Muscle layer of duodenum (tissue), 2 donors: ENCODE measurements around the gene GSTP1.

Experiments used
- H3K27ac ChIP-seq: one replicate; pipeline ENCODE4 v1.7.0; 2013; ENCODE audit warnings: mild to moderate bottlenecking, low read length
- H3K27me3 ChIP-seq: one replicate; pipeline ENCODE4 v1.7.0; 2013; ENCODE audit warnings: low read depth, mild to moderate bottlenecking, control low read depth, low read length
- H3K36me3 ChIP-seq, 2 donors: one replicate each; pipeline ENCODE4 v1.7.0; 2013; ENCODE audit warnings: low read length in 2 of 2, control low read depth in 1 of 2, mild to moderate bottlenecking in 1 of 2; ENCODE audit not compliant: insufficient read depth in 2 of 2, control insufficient read depth in 1 of 2
- H3K4me1 ChIP-seq, 2 donors: one replicate each; pipeline ENCODE4 v1.7.0; 2013; ENCODE audit warnings: low read length in 2 of 2, mild to moderate bottlenecking in 2 of 2, control low read depth in 1 of 2, moderate library complexity in 1 of 2; ENCODE audit not compliant: insufficient read depth in 2 of 2, control insufficient read depth in 1 of 2
- H3K4me3 ChIP-seq, 2 donors: one replicate each; pipeline ENCODE4 v1.7.0; 2013; ENCODE audit warnings: low read length in 2 of 2, low read depth in 1 of 2, mild to moderate bottlenecking in 1 of 2
- H3K9me3 ChIP-seq, 2 donors: one replicate each; pipeline ENCODE4 v1.7.0; 2013; ENCODE audit warnings: low read length in 2 of 2, control low read depth in 1 of 2, mild to moderate bottlenecking in 1 of 2; ENCODE audit not compliant: control insufficient read depth in 1 of 2
- donor health status: healthy.

GSTP1 gene

GRCh38 chr11:67571443-67571842 lies 12.2 kb upstream of the GSTP1 start:
- Histone ChIP-seq H3K9me3 (no peaks in the 10 kb centered on the region), H3K4me1 (no peaks in the 10 kb centered on the region), H3K36me3 (no peaks in the 10 kb centered on the region), H3K27ac (no peak overlapping the region), H3K27me3 (no peaks in the 10 kb centered on the region), H3K4me3 (no peak overlapping the region)

DNA sequence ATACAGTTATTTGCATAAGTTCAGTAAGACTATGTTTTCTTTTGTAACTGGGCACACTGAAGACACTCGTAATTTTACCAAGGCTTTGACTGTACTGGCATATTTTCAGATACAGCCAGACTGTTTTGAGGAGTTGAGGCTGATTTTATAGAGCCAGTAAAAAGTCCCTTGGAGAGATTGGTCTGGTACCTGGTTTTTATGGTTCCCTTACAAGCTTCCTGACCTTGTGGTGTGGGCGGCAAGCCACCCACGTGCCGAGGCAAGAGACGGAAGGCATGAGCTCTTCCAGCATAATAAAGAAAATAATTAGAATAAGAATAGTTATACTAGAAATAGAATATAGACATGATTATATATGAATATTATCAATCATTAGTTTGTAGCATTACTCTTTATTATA lies 11.3 kb upstream of the GSTP1 start:
- H3K4me1 ChIP-seq, result no peaks in the 10 kb centered on the region

GRCh38 chr11:67572747-67573419 lies 10.7 kb upstream of the GSTP1 start:
- Histone ChIP-seq H3K4me1 (no peaks in the 10 kb centered on the region), H3K9me3 (no peaks in the 10 kb centered on the region), H3K27ac (no peak overlapping the region), H3K27me3 (no peaks in the 10 kb centered on the region), H3K4me3 (no peak overlapping the region), H3K36me3 (no peaks in the 10 kb centered on the region)

More for the DNA sequence above, 11.3 kb upstream of the GSTP1 start:
- no peak overlapping the region for H3K27ac ChIP-seq
- no peak overlapping the region for H3K4me3 ChIP-seq
- no peaks in the 10 kb centered on the region for H3K9me3 ChIP-seq
- no peaks in the 10 kb centered on the region for H3K36me3 ChIP-seq
- no peaks in the 10 kb centered on the region for H3K27me3 ChIP-seq

DNA sequence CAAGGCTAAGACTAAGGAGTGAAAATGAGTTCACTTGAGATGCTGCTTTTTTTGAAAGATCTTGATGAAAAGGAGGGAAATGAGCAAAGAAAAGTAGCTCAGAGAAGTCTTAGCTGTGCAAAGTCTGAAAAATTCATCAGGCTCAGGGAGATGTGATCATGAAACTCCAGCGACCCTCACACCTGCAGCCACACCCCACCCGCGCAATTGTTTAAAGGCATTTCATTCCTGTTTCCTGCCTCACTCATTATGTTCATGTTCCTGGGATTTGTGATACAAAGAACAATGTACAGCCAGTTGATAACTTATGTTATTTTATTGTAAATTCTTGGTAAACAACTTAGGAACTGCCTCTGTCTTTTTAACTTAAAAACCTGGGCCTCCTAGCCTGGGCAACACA lies 8.7 kb upstream of the GSTP1 start:
- Histone ChIP-seq H3K4me1 (no peaks in the 10 kb centered on the region), H3K4me3 (no peak overlapping the region), H3K36me3 (no peaks in the 10 kb centered on the region), H3K27ac (no peak overlapping the region), H3K9me3 (no peaks in the 10 kb centered on the region), H3K27me3 (no peaks in the 10 kb centered on the region)

DNA sequence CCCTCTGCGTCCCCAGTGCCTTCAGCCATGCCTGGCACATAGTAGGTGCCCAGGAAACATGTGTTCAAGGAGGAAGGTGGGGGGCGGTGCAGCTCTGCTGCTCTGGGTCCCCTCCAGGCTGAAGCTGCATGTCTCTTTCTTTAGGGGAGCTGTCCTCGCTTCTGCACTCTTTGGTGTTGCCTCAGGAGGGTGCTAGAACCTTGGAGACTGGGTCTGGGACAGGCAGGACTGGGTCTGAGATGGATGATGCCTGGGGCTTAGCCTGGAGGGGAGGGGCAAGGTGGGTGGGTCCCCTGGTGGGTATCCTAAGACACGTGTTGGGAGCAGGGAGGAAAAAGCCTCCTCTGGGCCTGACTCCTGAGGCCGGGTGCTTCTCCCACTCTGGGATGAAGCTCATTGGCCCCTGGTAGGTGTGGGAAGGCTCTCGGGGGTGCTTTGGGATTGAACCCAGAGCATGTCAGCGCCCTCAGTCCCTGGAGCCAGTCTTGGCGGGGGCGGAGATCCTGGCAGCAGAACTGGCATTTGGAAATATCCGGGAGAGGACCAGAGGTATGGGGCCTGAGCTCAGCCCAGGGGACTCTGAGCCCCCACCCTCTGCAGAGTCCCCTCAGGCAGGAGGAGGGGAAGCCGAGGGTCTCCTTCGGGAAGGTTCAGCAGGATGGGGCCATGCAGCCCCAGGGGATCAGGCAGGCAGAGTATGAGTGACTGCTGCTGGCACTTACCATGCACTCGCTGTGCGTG lies 6.7 kb upstream of the GSTP1 start:
- no peaks in the 10 kb centered on the region for H3K9me3 ChIP-seq
- H3K4me3 ChIP-seq, result no peak overlapping the region
- no peak overlapping the region for H3K27ac ChIP-seq
- H3K36me3 ChIP-seq, result no peaks in the 10 kb centered on the region
- H3K27me3 ChIP-seq, result no peaks in the 10 kb centered on the region
- H3K4me1 ChIP-seq, result no peaks in the 10 kb centered on the region

DNA sequence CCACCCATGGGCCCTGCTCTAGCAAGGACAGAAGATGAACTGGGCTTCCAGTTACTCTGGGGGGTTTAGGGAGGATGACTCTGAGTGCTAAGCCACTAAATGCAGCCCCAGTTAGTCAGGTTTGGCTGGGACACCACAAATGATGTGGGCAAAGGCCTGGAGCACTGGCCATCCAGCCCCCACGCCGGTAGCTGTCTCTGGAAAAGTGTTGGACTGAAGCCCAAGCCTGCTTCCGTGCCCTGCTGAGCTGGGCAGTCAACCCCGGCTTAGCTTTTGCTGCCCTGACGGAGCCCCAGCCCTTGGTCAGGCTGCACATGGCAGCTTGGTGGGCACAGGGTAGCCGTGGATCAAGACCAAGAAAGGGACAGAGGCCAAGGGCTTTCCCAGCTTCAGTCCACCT lies 5.7 kb upstream of the GSTP1 start:
- Histone ChIP-seq H3K27ac (no peak overlapping the region), H3K9me3 (no peaks in the 10 kb centered on the region), H3K4me1 (no peaks in the 10 kb centered on the region), H3K27me3 (no peaks in the 10 kb centered on the region), H3K36me3 (no peaks in the 10 kb centered on the region), H3K4me3 (no peak overlapping the region)

- no peaks in the 10 kb centered on the region for H3K27me3 ChIP-seq
- H3K4me1 ChIP-seq, result peaks cover 5 to 18% of the 10 kb centered on the region in 2 donors
- peaks cover 6 to 15% of the 10 kb centered on the region in 2 donors for H3K36me3 ChIP-seq
- no peak overlapping the region for H3K4me3 ChIP-seq
- H3K9me3 ChIP-seq, result no peaks in the 10 kb centered on the region
- no peak overlapping the region for H3K27ac ChIP-seq
These were observed 2.1 kb upstream of the GSTP1 start for GRCh38 chr11:67581469-67581868.

- peak overlapping the region; percentile 7 for H3K27ac ChIP-seq
- peaks cover 5 to 18% of the 10 kb centered on the region in 2 donors for H3K4me1 ChIP-seq
- peak overlapping the region in 1 of 2 donors; percentile 3 for H3K4me3 ChIP-seq
- H3K36me3 ChIP-seq, result peaks cover 6 to 21% of the 10 kb centered on the region in 2 donors
- H3K9me3 ChIP-seq, result no peaks in the 10 kb centered on the region
- H3K27me3 ChIP-seq, result no peaks in the 10 kb centered on the region
These were observed 1.6 kb upstream of the GSTP1 start for GRCh38 chr11:67582011-67582410.

- H3K27ac ChIP-seq, result peak overlapping the region; percentile 91
- H3K4me3 ChIP-seq, result peak overlapping the region; percentile 73 to 74
- no peaks in the 10 kb centered on the region for H3K27me3 ChIP-seq
- H3K4me1 ChIP-seq, result peaks cover 5 to 18% of the 10 kb centered on the region in 2 donors
- peaks cover 6 to 30% of the 10 kb centered on the region in 2 donors for H3K36me3 ChIP-seq
- no peaks in the 10 kb centered on the region for H3K9me3 ChIP-seq
These were observed 731 bp downstream of the GSTP1 start for GRCh38 chr11:67584205-67584880.

DNA sequence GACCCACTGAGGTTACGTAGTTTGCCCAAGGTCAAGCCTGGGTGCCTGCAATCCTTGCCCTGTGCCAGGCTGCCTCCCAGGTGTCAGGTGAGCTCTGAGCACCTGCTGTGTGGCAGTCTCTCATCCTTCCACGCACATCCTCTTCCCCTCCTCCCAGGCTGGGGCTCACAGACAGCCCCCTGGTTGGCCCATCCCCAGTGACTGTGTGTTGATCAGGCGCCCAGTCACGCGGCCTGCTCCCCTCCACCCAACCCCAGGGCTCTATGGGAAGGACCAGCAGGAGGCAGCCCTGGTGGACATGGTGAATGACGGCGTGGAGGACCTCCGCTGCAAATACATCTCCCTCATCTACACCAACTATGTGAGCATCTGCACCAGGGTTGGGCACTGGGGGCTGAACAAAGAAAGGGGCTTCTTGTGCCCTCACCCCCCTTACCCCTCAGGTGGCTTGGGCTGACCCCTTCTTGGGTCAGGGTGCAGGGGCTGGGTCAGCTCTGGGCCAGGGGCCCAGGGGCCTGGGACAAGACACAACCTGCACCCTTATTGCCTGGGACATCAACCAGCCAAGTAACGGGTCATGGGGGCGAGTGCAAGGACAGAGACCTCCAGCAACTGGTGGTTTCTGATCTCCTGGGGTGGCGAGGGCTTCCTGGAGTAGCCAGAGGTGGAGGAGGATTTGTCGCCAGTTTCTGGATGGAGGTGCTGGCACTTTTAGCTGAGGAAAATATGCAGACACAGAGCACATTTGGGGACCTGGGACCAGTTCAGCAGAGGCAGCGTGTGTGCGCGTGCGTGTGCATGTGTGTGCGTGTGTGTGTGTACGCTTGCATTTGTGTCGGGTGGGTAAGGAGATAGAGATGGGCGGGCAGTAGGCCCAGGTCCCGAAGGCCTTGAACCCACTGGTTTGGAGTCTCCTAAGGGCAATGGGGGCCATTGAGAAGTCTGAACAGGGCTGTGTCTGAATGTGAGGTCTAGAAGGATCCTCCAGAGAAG lies 1.6 kb downstream of the GSTP1 start:
- peak overlapping the region; percentile 73 to 74 for H3K4me3 ChIP-seq
- H3K27ac ChIP-seq, result peak overlapping the region; percentile 91

More for the DNA sequence above, 1.6 kb downstream of the GSTP1 start:
- Histone ChIP-seq H3K36me3 (peaks cover 6 to 30% of the 10 kb centered on the region in 2 donors), H3K27me3 (no peaks in the 10 kb centered on the region), H3K4me1 (peaks cover 5 to 18% of the 10 kb centered on the region in 2 donors), H3K9me3 (no peaks in the 10 kb centered on the region)
